Measurements from ENCODE around the gene AMMECR1. TPM values are rescaled to one million over a fixed set of nuclear protein-coding genes. Genes with fewer than 3 reads are reported as not detected.

Gene AMMECR1
- 1 to 10 TPM; 2.2 to 4.2 (median 2.9) TPM for total RNA-seq

GRCh38 chrX:110317820-110318663, at the start of gene AMMECR1:
Gene AMMECR1 (minus strand): TSS chrX:110318085. CDS start chrX:110318071, 14 bp downstream.
- peak within 1 kb of the TSS; percentile 59 to 85 (median 69) for H3K4me3 ChIP-seq
- H3K4me1 ChIP-seq = peaks cover 0 to 11% (median 0%) of the 10 kb centered on the region in 4 donors
- no peaks in the 10 kb centered on the region for H3K36me3 ChIP-seq
- 0 to 42% methylated on average over 12 to 55 of the region's 78 CpGs for whole genome bisulfite sequencing, 2 donors
- peak within 1 kb of the TSS; percentile 70 to 91 (median 89) for H3K27ac ChIP-seq
- TF ChIP-seq EP300 (IDR thresholded peaks at IDR 0.05) (peak in 1 of 2 donors; percentile 52), POLR2A (IDR thresholded peaks at IDR 0.05) (peak; percentile 10 to 71)
- TF ChIP-seq, protein P1, sequence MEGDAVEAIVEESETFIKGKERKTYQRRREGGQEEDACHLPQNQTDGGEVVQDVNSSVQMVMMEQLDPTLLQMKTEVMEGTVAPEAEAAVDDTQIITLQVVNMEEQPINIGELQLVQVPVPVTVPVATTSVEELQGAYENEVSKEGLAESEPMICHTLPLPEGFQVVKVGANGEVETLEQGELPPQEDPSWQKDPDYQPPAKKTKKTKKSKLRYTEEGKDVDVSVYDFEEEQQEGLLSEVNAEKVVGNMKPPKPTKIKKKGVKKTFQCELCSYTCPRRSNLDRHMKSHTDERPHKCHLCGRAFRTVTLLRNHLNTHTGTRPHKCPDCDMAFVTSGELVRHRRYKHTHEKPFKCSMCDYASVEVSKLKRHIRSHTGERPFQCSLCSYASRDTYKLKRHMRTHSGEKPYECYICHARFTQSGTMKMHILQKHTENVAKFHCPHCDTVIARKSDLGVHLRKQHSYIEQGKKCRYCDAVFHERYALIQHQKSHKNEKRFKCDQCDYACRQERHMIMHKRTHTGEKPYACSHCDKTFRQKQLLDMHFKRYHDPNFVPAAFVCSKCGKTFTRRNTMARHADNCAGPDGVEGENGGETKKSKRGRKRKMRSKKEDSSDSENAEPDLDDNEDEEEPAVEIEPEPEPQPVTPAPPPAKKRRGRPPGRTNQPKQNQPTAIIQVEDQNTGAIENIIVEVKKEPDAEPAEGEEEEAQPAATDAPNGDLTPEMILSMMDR (IDR thresholded peaks at IDR 0.05) = peak in 1 of 5 experiments; percentile 43
- peak; percentile 44 to 56 for DNase-seq (ENCODE audit: low spot score in 2 of 2)
- H3K9me3 ChIP-seq = no peaks in the 10 kb centered on the region
- H3K27me3 ChIP-seq = peaks cover 0 to 12% of the 10 kb centered on the region in 2 donors

DNA sequence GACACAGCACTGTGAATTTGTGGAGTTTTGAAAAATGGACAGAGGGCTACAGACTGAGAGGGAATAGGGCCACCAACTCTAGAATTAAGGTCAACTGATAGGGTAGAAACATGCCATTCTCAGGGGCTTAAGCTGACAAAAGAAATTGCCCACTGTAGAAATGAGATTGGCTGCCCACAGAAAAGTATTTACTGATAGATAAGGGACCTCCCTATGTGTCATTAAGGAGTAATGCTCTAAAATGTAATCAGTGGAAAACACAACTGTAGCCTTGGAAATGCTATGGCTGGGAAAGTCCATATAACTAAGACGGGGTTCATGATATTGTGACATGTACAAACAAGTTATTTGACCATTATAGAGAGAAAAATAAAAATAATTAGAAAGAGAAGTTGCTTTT, 45.4 kb upstream of the AMMECR1 start:
- Histone ChIP-seq H3K9me3 (no peaks in the 10 kb centered on the region), H3K4me3 (no peak overlapping the region), H3K36me3 (no peaks in the 10 kb centered on the region), H3K4me1 (no peaks in the 10 kb centered on the region), H3K27me3 (peaks cover 0 to 10% of the 10 kb centered on the region in 2 donors), H3K27ac (no peak overlapping the region)
- DNase-seq (ENCODE audit: low spot score in 2 of 2) = no peak
- TF ChIP-seq POLR2A (IDR thresholded peaks at IDR 0.05) (no peak), EP300 (IDR thresholded peaks at IDR 0.05) (no peak)
- TF ChIP-seq, protein P1 (IDR thresholded peaks at IDR 0.05) = no peak
- WGBS, 2 donors = 76 to 100% methylated on average over 1 of the region's 1 CpG

GRCh38 chrX:110359273-110359672, 41.4 kb upstream of the AMMECR1 start:
- H3K9me3 ChIP-seq = no peaks in the 10 kb centered on the region
- H3K4me3 ChIP-seq = no peak overlapping the region
- no peaks in the 10 kb centered on the region for H3K4me1 ChIP-seq
- no peak for TF ChIP-seq POLR2A (IDR thresholded peaks at IDR 0.05)
- TF ChIP-seq, protein P1 (IDR thresholded peaks at IDR 0.05) = peak in 1 of 5 experiments; percentile 17
- TF ChIP-seq EP300 (IDR thresholded peaks at IDR 0.05) = no peak
- DNase-seq (ENCODE audit: low spot score in 2 of 2) = no peak
- no peaks in the 10 kb centered on the region for H3K36me3 ChIP-seq
- H3K27me3 ChIP-seq = peaks cover 0 to 8% of the 10 kb centered on the region in 2 donors
- 11 to 13% methylated on average over 1 of the region's 1 CpG for WGBS, 2 donors
- H3K27ac ChIP-seq = no peak overlapping the region

- H3K36me3 ChIP-seq = no peaks in the 10 kb centered on the region
- no peak for TF ChIP-seq POLR2A (IDR thresholded peaks at IDR 0.05)
- no peak for TF ChIP-seq EP300 (IDR thresholded peaks at IDR 0.05)
- TF ChIP-seq, protein P1 (IDR thresholded peaks at IDR 0.05) = no peak
- no peaks in the 10 kb centered on the region for H3K4me1 ChIP-seq
- DNase-seq (ENCODE audit: low spot score in 2 of 2) = no peak
- WGBS, 2 donors = 33 to 52% methylated on average over 2 of the region's 2 CpGs
- no peak within 1 kb of the TSS for H3K27ac ChIP-seq
- H3K4me3 ChIP-seq = no peak within 1 kb of the TSS
- H3K9me3 ChIP-seq = no peaks in the 10 kb centered on the region
- H3K27me3 ChIP-seq = peaks cover 0 to under 1% of the 10 kb centered on the region in 2 donors
Measured at GRCh38 chrX:110358548-110358947, 40.7 kb upstream of the AMMECR1 start, which contains the start of gene RTL9. Gene RTL9 (plus strand): TSS chrX:110358848. CDS start chrX:110450618, 91,770 bp downstream.

DNA sequence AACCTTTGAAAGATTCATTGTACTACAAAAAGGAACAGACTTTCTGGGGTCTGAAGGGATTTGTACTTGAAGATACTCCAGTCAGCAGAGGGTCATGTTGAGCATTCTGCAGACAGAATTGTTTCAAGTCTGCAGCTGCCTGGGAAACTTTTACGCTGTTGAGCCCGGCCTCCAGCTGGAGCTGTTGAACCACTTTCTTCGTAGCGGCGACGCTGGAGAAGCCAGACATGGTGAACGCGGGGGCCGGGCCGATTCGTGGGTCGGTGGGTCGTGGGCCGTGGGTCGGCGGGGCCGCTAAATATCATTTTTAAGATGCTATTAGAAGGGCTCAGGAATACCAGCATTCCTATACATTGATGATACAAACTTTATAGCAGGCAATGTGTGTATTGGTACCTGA, 28.8 kb upstream of the AMMECR1 start:
- 39 to 72% methylated on average over 9 to 17 of the region's 17 CpGs for WGBS, 2 donors

More for the DNA sequence above, 28.8 kb upstream of the AMMECR1 start:
- Histone ChIP-seq H3K4me1 (no peaks in the 10 kb centered on the region), H3K27me3 (peaks cover 0 to 13% of the 10 kb centered on the region in 2 donors), H3K9me3 (no peaks in the 10 kb centered on the region), H3K36me3 (no peaks in the 10 kb centered on the region), H3K27ac (no peak overlapping the region), H3K4me3 (no peak overlapping the region)
- DNase-seq (ENCODE audit: low spot score in 2 of 2) = no peak
- TF ChIP-seq EP300 (IDR thresholded peaks at IDR 0.05) = no peak
- TF ChIP-seq, protein P1 (IDR thresholded peaks at IDR 0.05) = no peak
- no peak for TF ChIP-seq POLR2A (IDR thresholded peaks at IDR 0.05)

All from tibial nerve (tissue), 4 donors.